ENCODE results near the gene HILPDA. TPM values are rescaled to one million over a fixed set of nuclear protein-coding genes. Genes with fewer than 3 reads are reported as not detected.

HILPDA gene
- total and polyA plus RNA-seq, 9 of the 15 experiments (the other 6 are each of a cell fraction or from before 2014, with no cell fraction given) = 8.3 to 71.8 (median 23.5) TPM

GRCh38 chr7:128443831-128444600, 11.7 kb upstream of the HILPDA start (continued):
- TF ChIP-seq ZBTB40 (IDR thresholded peaks at IDR 0.05) (no peak), ZBTB40 (CRISPR knock-in tag; IDR thresholded peaks at IDR 0.05) (0 out of 2 replicates have a peak, but pooled peaks have one; percentile 1), EP300 (IDR thresholded peaks at IDR 0.05; ENCODE audit: low read length) (no peak), ATF7 (IDR thresholded peaks at IDR 0.05) (no peak), HINFP (tag; conservative IDR thresholded peaks at IDR 0.05; ENCODE audit: low read depth) (no peak), U2AF1 (optimal IDR thresholded peaks at IDR 0.05; ENCODE audit: low read depth, low read length) (no peak), TSC22D4 (tag; IDR thresholded peaks at IDR 0.05) (no peak), FOXK2 (conservative IDR thresholded peaks at IDR 0.05 in 1 of 2, IDR thresholded peaks at IDR 0.05 in 1 of 2; ENCODE audit: low read depth in 2 of 2) (no peak), HDAC3 (IDR thresholded peaks at IDR 0.05; ENCODE audit: borderline replicate concordance, partially characterized antibody) (no peak), STAT5B (CRISPR knock-in tag; IDR thresholded peaks at IDR 0.05) (no peak), NRF1 (conservative IDR thresholded peaks at IDR 0.05 in 1 of 2, IDR thresholded peaks at IDR 0.05 in 1 of 2) (no peak), ZNF311 (CRISPR knock-in tag; IDR thresholded peaks at IDR 0.05) (no peak), CREB3L1 (IDR thresholded peaks at IDR 0.05; ENCODE audit: borderline replicate concordance, low read depth) (no peak)
- TF ChIP-seq, protein P1, sequence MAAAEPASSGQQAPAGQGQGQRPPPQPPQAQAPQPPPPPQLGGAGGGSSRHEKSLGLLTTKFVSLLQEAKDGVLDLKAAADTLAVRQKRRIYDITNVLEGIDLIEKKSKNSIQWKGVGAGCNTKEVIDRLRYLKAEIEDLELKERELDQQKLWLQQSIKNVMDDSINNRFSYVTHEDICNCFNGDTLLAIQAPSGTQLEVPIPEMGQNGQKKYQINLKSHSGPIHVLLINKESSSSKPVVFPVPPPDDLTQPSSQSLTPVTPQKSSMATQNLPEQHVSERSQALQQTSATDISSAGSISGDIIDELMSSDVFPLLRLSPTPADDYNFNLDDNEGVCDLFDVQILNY (CRISPR knock-in tag; IDR thresholded peaks at IDR 0.05) = no peak

Data from K562 (cell line).